ENCODE results near the gene PLA2G10.
"Not testable (repeated sequence)": the region's sequence is repeated elsewhere in the genome, so short reads cannot be mapped to it uniquely, and the experiment has no call there.

PLA2G10 gene

GRCh38 chr16:14694129-14694528 lies at the start of gene PLA2G10:
Gene PLA2G10 (minus strand): TSS chr16:14694308. CDS start chr16:14694229, 79 bp downstream.
- not testable (repeated sequence) for DNase-seq

- not testable (repeated sequence) for DNase-seq
Observed at GRCh38 chr16:14742273-14743128, 48.4 kb upstream of the PLA2G10 start, which contains the start of gene NPIPA2. Gene NPIPA2 (plus strand): TSS chr16:14742533. CDS start chr16:14748066, 5,533 bp downstream.

GRCh38 chr16:14741794-14742193 lies 47.7 kb upstream of the PLA2G10 start:
- DNase-seq, result not testable (repeated sequence)

- DNase-seq, result not testable (repeated sequence)
Observed at GRCh38 chr16:14740832-14741385, 46.8 kb upstream of the PLA2G10 start.

- DNase-seq, result not testable (repeated sequence)
Observed at GRCh38 chr16:14733233-14733632, 39.1 kb upstream of the PLA2G10 start.

- not testable (repeated sequence) for DNase-seq
Observed at GRCh38 chr16:14703156-14704011, 9.3 kb upstream of the PLA2G10 start, which contains the start of gene NPIPA3. Gene NPIPA3 (plus strand): TSS chr16:14703411. CDS start chr16:14708944, 5,533 bp downstream.

GRCh38 chr16:14702672-14703071 lies 8.6 kb upstream of the PLA2G10 start:
- not testable (repeated sequence) for DNase-seq

GRCh38 chr16:14701859-14702258 lies 7.8 kb upstream of the PLA2G10 start:
- DNase-seq, result not testable (repeated sequence)

- DNase-seq, result not testable (repeated sequence)
Observed at GRCh38 chr16:14685870-14686793, 8.0 kb downstream of the PLA2G10 start.

GRCh38 chr16:14682121-14682520 lies 12.0 kb downstream of the PLA2G10 start:
- no peak for DNase-seq

- no peak for DNase-seq
Observed at GRCh38 chr16:14681115-14681514, 13.0 kb downstream of the PLA2G10 start.

GRCh38 chr16:14680396-14680795 lies 13.7 kb downstream of the PLA2G10 start:
- not testable (repeated sequence) for DNase-seq

GRCh38 chr16:14678748-14679497 lies 15.2 kb downstream of the PLA2G10 start:
- no peak for DNase-seq

GRCh38 chr16:14677627-14678026 lies 16.5 kb downstream of the PLA2G10 start:
- DNase-seq, result no peak

- no peak for DNase-seq
Observed at GRCh38 chr16:14676633-14677032, 17.5 kb downstream of the PLA2G10 start.

- DNase-seq, result no peak
Observed at GRCh38 chr16:14672403-14672971, 21.6 kb downstream of the PLA2G10 start.

GRCh38 chr16:14669776-14670175 lies 24.3 kb downstream of the PLA2G10 start:
- no peak for DNase-seq

- DNase-seq, result no peak
Observed at GRCh38 chr16:14668556-14669223, 25.4 kb downstream of the PLA2G10 start.

- no peak for DNase-seq
Observed at GRCh38 chr16:14667347-14668266, 26.5 kb downstream of the PLA2G10 start.

Data from NCI-H1105 treated with DMSO at 0.1 percent for 48 hours (cell line).